Forelimb muscle (tissue), 1 donor: ENCODE data around the gene VPS29. TPM values are rescaled to one million over a fixed set of nuclear protein-coding genes. Genes with fewer than 3 reads are reported as not detected.

Experiments
- DNase-seq: peaks from one replicate; pipeline ENCODE4 v3.0.0-alpha.2; 2013; ENCODE audit warnings: low read depth
- polyA plus RNA-seq: library from polyadenylated mRNA; unstranded; fragments of 120-200 nt; gene quantifications from one replicate; pipeline ENCODE4 v1.2.1, GENCODE V29; 2013; ENCODE audit not compliant: insufficient read length

VPS29 gene
- polyA plus RNA-seq, 1 donor = 129 TPM

DNA sequence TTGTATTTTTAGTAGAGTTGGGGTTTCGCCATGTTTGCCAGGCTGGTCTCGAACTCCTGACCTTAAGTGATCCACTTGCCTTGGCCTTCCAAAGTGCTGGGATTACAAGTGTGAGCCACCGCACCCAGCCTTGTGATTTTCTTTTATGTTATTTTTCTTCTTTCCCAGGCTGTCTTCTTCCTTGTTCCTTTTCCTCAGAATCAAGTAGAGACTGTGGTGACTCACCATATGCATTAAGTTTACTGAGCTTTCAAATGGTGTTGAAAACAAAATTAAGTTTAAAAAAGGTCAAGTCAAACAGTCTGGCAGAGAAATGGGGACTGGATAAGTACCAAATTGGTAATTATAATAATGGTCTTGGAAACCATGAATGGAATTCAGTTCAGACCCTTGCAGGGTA lies 57.5 kb downstream of the VPS29 start:
- no peak for DNase-seq

Other genes with a start within 250 kb of the VPS29 start
- 635 TPM for gene ATP2A2, start 220.9 kb downstream of the VPS29 start, polyA plus RNA-seq
- gene ANAPC7, start 98.4 kb downstream of the VPS29 start, polyA plus RNA-seq = 62.4 TPM
- 120 TPM for gene ARPC3, start 51.8 kb downstream of the VPS29 start, polyA plus RNA-seq
- 22.3 TPM for gene GPN3, start 33.9 kb downstream of the VPS29 start, polyA plus RNA-seq
- 15.1 TPM for gene FAM216A, start 33.3 kb downstream of the VPS29 start, polyA plus RNA-seq
- 4.4 TPM for gene RAD9B, start 220 bp upstream of the VPS29 start, polyA plus RNA-seq
- gene PPTC7, start 81.2 kb upstream of the VPS29 start, polyA plus RNA-seq = 10.6 TPM
- gene TCTN1, start 112.0 kb upstream of the VPS29 start, polyA plus RNA-seq = 19.9 TPM
- 4.7 TPM for gene HVCN1, start 187.0 kb upstream of the VPS29 start, polyA plus RNA-seq
- gene PPP1CC, start 240.8 kb upstream of the VPS29 start, polyA plus RNA-seq = 130 TPM